K562 (cell line): Measurements from ENCODE around the gene KLC3. TPM values are rescaled to one million over a fixed set of nuclear protein-coding genes. Genes with fewer than 3 reads are reported as not detected.

Experiments used
- AFF4 ChIP-seq: sonication (generic); formaldehyde crosslinking; IDR thresholded peaks from 2 replicates; pipeline ENCODE4 v1.8.0; 2023; ENCODE audit warnings: mild to moderate bottlenecking, missing genetic modification reagents
- C11orf30 ChIP-seq: fragments of 450-650 bp; IDR thresholded peaks from 2 replicates; pipeline ENCODE4 v1.6.1; 2016; ENCODE audit warnings: low read depth, mild to moderate bottlenecking
- CEBPZ ChIP-seq: fragments of 150-350 bp; IDR thresholded peaks from 2 replicates; pipeline ENCODE4 v1.6.1; 2014; ENCODE audit warnings: low read depth, mild to moderate bottlenecking, low read length, borderline replicate concordance
- DIDO1 ChIP-seq: fragments of 450-650 bp; IDR thresholded peaks from 2 replicates; pipeline ENCODE4 v1.6.1; 2016; ENCODE audit warnings: low read depth, missing biosample characterization, missing genetic modification characterization
- KAT8 ChIP-seq: fragments of 450-650 bp; IDR thresholded peaks from 2 replicates; pipeline ENCODE4 v1.6.1; 2016; ENCODE audit warnings: low read depth, mild to moderate bottlenecking
- NUFIP1 ChIP-seq: fragments of 450-650 bp; IDR thresholded peaks from 2 replicates; pipeline ENCODE4 v1.6.1; 2018; ENCODE audit not compliant: partially characterized antibody
- POLR2AphosphoS5 ChIP-seq: IDR thresholded peaks from 2 replicates; pipeline ENCODE4 v1.6.1; 2011; ENCODE audit warnings: mild to moderate bottlenecking, low read depth, low read length, moderate library complexity; ENCODE audit not compliant: control insufficient read depth, insufficient read depth
- PRMT5 ChIP-seq: sonication (generic); formaldehyde crosslinking; IDR thresholded peaks from 2 replicates; pipeline ENCODE4 v1.5.0; 2020; ENCODE audit warnings: missing genetic modification reagents
- RHOXF2B ChIP-seq: fragments of 250-450 bp; sonication (Bioruptor Pico); conservative IDR thresholded peaks from 2 replicates; pipeline ENCODE4 v1.5.1; 2021
- SMARCC2 ChIP-seq: fragments of 450-650 bp; IDR thresholded peaks from 2 replicates; pipeline ENCODE4 v1.6.1; 2017; ENCODE audit warnings: antibody characterized with exemption, moderate library complexity, mild to moderate bottlenecking, low read depth
- SOX6 ChIP-seq: fragments of 450-650 bp; IDR thresholded peaks from 2 replicates; pipeline ENCODE4 v1.6.1; 2014; ENCODE audit warnings: mild to moderate bottlenecking
- ZBTB5 ChIP-seq: fragments of 450-650 bp; IDR thresholded peaks from 2 replicates; pipeline ENCODE4 v1.6.1; 2017; ENCODE audit warnings: antibody characterized with exemption
- ZNF239 ChIP-seq: fragments of 250-450 bp; sonication (Bioruptor Pico); IDR thresholded peaks from 2 replicates; pipeline ENCODE4 v1.4.0; 2020; ENCODE audit warnings: mild to moderate bottlenecking
- ZNF280A ChIP-seq: fragments of 450-650 bp; IDR thresholded peaks from 2 replicates; pipeline ENCODE4 v1.6.1; 2018; ENCODE audit warnings: mild to moderate bottlenecking, low read depth; ENCODE audit not compliant: partially characterized antibody
- polyA plus RNA-seq, 8 experiments: library from polyadenylated mRNA; depleted of rRNA in 4 of 8; stranded (reverse) in 5 of 8; unstranded in 3 of 8; fragments of >200 nt; fragmentation: Nextera tagmentation in 2 of 8; fragmentation: Illumina TruSeq in 1 of 8; extraction: Ambion mirVana in 2 of 8; extraction: Trizol in 1 of 8; gene quantifications; 2 replicates each; pipeline versions ENCODE4 v1.2.1 to v1.2.3, GENCODE V29; 2011 to 2014; ENCODE audit warnings: inconsistent platforms in 1 of 8, missing spikeins in 1 of 8
- total RNA-seq, 7 experiments: library from RNA; depleted of rRNA in 6 of 7; stranded (reverse); fragments of >200 nt in 6 of 7; fragmentation: Illumina TruSeq in 2 of 7; extraction: Trizol in 2 of 7; gene quantifications; 2 replicates each; pipeline versions ENCODE4 v1.2.1 to v1.2.3, GENCODE V29; 2011 to 2021; ENCODE audit warnings: low replicate concordance in 1 of 7

KLC3 gene
- total and polyA plus RNA-seq, 9 of the 15 experiments (the other 6 are each of a cell fraction or from before 2014, with no cell fraction given) = 0.03 to 1.2 (median 0.59) TPM; not detected in 3

GRCh38 chr19:45391871-45392665, 51.5 kb downstream of the KLC3 start (continued):
- TF ChIP-seq AFF4 (CRISPR knock-in tag) (no peak), DIDO1 (no peak), KAT8 (no peak), ZBTB5 (no peak), SMARCC2 (no peak), POLR2AphosphoS5 (no peak), SOX6 (no peak), ZNF239 (CRISPR knock-in tag) (no peak), C11orf30 (no peak), CEBPZ (no peak), RHOXF2B (CRISPR knock-in tag) (no peak), PRMT5 (no peak), ZNF280A (no peak), NUFIP1 (no peak)
